Myocyte (in vitro differentiated cells): ENCODE measurements around the gene PRAMEF11. TPM values are rescaled to one million over a fixed set of nuclear protein-coding genes. Genes with fewer than 3 reads are reported as not detected.
A peak's percentile ranks its signal among the peaks of the same experiment; 100 is the strongest.
"Not testable (repeated sequence)": the region's sequence is repeated elsewhere in the genome, so short reads cannot be mapped to it uniquely, and the experiment has no call there.

Experiments
- DNase-seq: peaks from one replicate; pipeline ENCODE4 v3.0.0-alpha.2; 2012; ENCODE audit warnings: low read depth
- polyA plus RNA-seq: library from polyadenylated mRNA; unstranded; fragments of >200 nt; gene quantifications from one replicate; pipeline ENCODE4 v1.2.1, GENCODE V29; 2012; ENCODE audit warnings: missing spikeins
- total RNA-seq: library from RNA; depleted of rRNA; stranded (reverse); fragments of >200 nt; gene quantifications from 2 replicates; pipeline ENCODE4 v1.2.3, GENCODE V29; 2014

Gene PRAMEF11
- not detected in 2 replicates for total RNA-seq
- polyA plus RNA-seq: not detected

GRCh38 chr1:12831310-12831709, at the start of gene PRAMEF11:
Gene PRAMEF11, minus strand, starts transcription at chr1:12831410. Its CDS starts 2,621 bp downstream, at chr1:12828789.
- DNase-seq: not testable (repeated sequence)

- not testable (repeated sequence) for DNase-seq
Observed at GRCh38 chr1:12878453-12878852, 47.2 kb upstream of the PRAMEF11 start.

- not testable (repeated sequence) for DNase-seq
Observed at GRCh38 chr1:12863131-12863880, 32.1 kb upstream of the PRAMEF11 start.

- not testable (repeated sequence) for DNase-seq
Observed at GRCh38 chr1:12856786-12857185, 25.6 kb upstream of the PRAMEF11 start, which contains the start of gene PRAMEF2. Gene PRAMEF2, plus strand, starts transcription at chr1:12857086. Its CDS starts 1,924 bp downstream, at chr1:12859010.

- peak; percentile 1 for DNase-seq
Observed at GRCh38 chr1:12851779-12852178, 20.6 kb upstream of the PRAMEF11 start.

- DNase-seq: not testable (repeated sequence)
Observed at GRCh38 chr1:12848620-12849019, 17.4 kb upstream of the PRAMEF11 start, which contains the start of gene HNRNPCL1. Gene HNRNPCL1, minus strand, starts transcription at chr1:12848720. Its CDS starts 431 bp downstream, at chr1:12848289.

- DNase-seq: not testable (repeated sequence)
Observed at GRCh38 chr1:12833251-12833650, 2.0 kb upstream of the PRAMEF11 start.

GRCh38 chr1:12819061-12819460, 12.1 kb downstream of the PRAMEF11 start:
- DNase-seq: not testable (repeated sequence)

- DNase-seq: no peak
Observed at GRCh38 chr1:12811409-12811784, 19.8 kb downstream of the PRAMEF11 start.

- no peak for DNase-seq
Observed at GRCh38 chr1:12810691-12811408, 20.4 kb downstream of the PRAMEF11 start.

- DNase-seq: no peak
Observed at GRCh38 chr1:12809933-12810332, 21.3 kb downstream of the PRAMEF11 start.

GRCh38 chr1:12799730-12800129, 31.5 kb downstream of the PRAMEF11 start:
- no peak for DNase-seq

GRCh38 chr1:12798911-12799310, 32.3 kb downstream of the PRAMEF11 start:
- no peak for DNase-seq

- not testable (repeated sequence) for DNase-seq
Observed at GRCh38 chr1:12791097-12791496, 40.1 kb downstream of the PRAMEF11 start, which contains the start of gene PRAMEF1. Gene PRAMEF1, plus strand, starts transcription at chr1:12791397. Its CDS starts 1,831 bp downstream, at chr1:12793228.

- peak; percentile 2 for DNase-seq
Observed at GRCh38 chr1:12784729-12785128, 46.5 kb downstream of the PRAMEF11 start.

GRCh38 chr1:12783783-12784182, 47.4 kb downstream of the PRAMEF11 start:
- not testable (repeated sequence) for DNase-seq

GRCh38 chr1:12781488-12781887, 49.7 kb downstream of the PRAMEF11 start:
- not testable (repeated sequence) for DNase-seq

- DNase-seq: peak; percentile 0
Observed at GRCh38 chr1:12778907-12779306, 52.3 kb downstream of the PRAMEF11 start.

GRCh38 chr1:12778061-12778460, 53.1 kb downstream of the PRAMEF11 start:
- no peak for DNase-seq

- DNase-seq: no peak
Observed at GRCh38 chr1:12776801-12777557, 54.2 kb downstream of the PRAMEF11 start.

- DNase-seq: no peak
Observed at GRCh38 chr1:12775443-12775842, 55.8 kb downstream of the PRAMEF11 start.
